Measurements from ENCODE around the gene DDAH2. TPM values are rescaled to one million over a fixed set of nuclear protein-coding genes. Genes with fewer than 3 reads are reported as not detected.

DDAH2 gene
- total and polyA plus RNA-seq, 10 of the 15 experiments (the other 5 are each of a cell fraction or from before 2014, with no cell fraction given) = 0.35 to 9.9 (median 6.2) TPM

- no peak for TF ChIP-seq ZNF592 (IDR thresholded peaks at IDR 0.05)
- TF ChIP-seq EP300 (IDR thresholded peaks at IDR 0.05; ENCODE audit: borderline replicate concordance in 1 of 2, control insufficient read depth in 1 of 2, low read depth in 2 of 2, low read length in 2 of 2) = no peak
- no peak for TF ChIP-seq ZNF217 (IDR thresholded peaks at IDR 0.05)
- TF ChIP-seq BCLAF1 (IDR thresholded peaks at IDR 0.05) = no peak
- no peak for TF ChIP-seq ESRRA (IDR thresholded peaks at IDR 0.05; ENCODE audit: low read length)
- TF ChIP-seq FOS (IDR thresholded peaks at IDR 0.05; ENCODE audit: borderline replicate concordance, extremely low read depth, insufficient read length) = no peak
- TF ChIP-seq SP1 (IDR thresholded peaks at IDR 0.05; ENCODE audit: low read depth, low read length) = no peak
- no peak for TF ChIP-seq BRCA1 (IDR thresholded peaks at IDR 0.05; ENCODE audit: low read depth, low read length)
- 0 out of 2 replicates have a peak, but pooled peaks have one; percentile 37 for TF ChIP-seq GATAD2B (conservative IDR thresholded peaks at IDR 0.05; ENCODE audit: low read depth)
- 0 out of 2 replicates have a peak, but pooled peaks have one; percentile 6 for TF ChIP-seq TAF1 (IDR thresholded peaks at IDR 0.05; ENCODE audit: borderline replicate concordance, low read depth, low read length)
- TF ChIP-seq IKZF1 (conservative IDR thresholded peaks at IDR 0.05) = peak; percentile 89
- 0 out of 2 replicates have a peak, but pooled peaks have one; percentile 42 for TF ChIP-seq NKRF (conservative IDR thresholded peaks at IDR 0.05)
- 0 out of 2 replicates have a peak, but pooled peaks have one; percentile 49 for TF ChIP-seq ZNF687 (IDR thresholded peaks at IDR 0.05)
- TF ChIP-seq MEF2A (IDR thresholded peaks at IDR 0.05; ENCODE audit: insufficient read depth, low read depth, low read length) = no peak
These were observed 47.9 kb downstream of the DDAH2 start (continued) for GRCh38 chr6:31681135-31681671.
